Renal cortex interstitium (tissue), 11 donors: ENCODE results near the gene KIF13A. TPM values are rescaled to one million over a fixed set of nuclear protein-coding genes. Genes with fewer than 3 reads are reported as not detected.

ENCODE experiments used
- DNase-seq, 11 donors: peaks; one replicate each; pipeline ENCODE4 v3.0.0-alpha.2; 2013; ENCODE audit warnings: low read depth in 9 of 11, low spot score in 4 of 11; ENCODE audit errors: extremely low read depth in 1 of 11
- polyA plus RNA-seq, 3 donors: library from polyadenylated mRNA; unstranded; fragments of 120-200 nt; gene quantifications; one replicate each; pipeline ENCODE4 v1.2.1, GENCODE V29; 2013; ENCODE audit not compliant: insufficient read length in 3 of 3

KIF13A gene
- polyA plus RNA-seq, 3 donors: 34.1 to 40.0 (median 34.6) TPM

- DNase-seq: no peak
These were observed 263.1 kb downstream of the KIF13A start for GRCh38 chr6:17724341-17724740.

GRCh38 chr6:17721671-17722070 is 265.8 kb downstream of the KIF13A start:
- no peak for DNase-seq

GRCh38 chr6:17719323-17720041 is 268.0 kb downstream of the KIF13A start:
- no peak for DNase-seq

GRCh38 chr6:17716221-17716620 is 271.2 kb downstream of the KIF13A start:
- DNase-seq: no peak

- DNase-seq: no peak
These were observed 272.3 kb downstream of the KIF13A start for GRCh38 chr6:17714879-17715851.

- no peak for DNase-seq
These were observed 273.3 kb downstream of the KIF13A start for GRCh38 chr6:17714177-17714576.

GRCh38 chr6:17712576-17712975 is 274.9 kb downstream of the KIF13A start:
- DNase-seq: no peak

GRCh38 chr6:17710331-17710730 is 277.1 kb downstream of the KIF13A start:
- DNase-seq: no peak

- no peak for DNase-seq
These were observed 278.0 kb downstream of the KIF13A start for GRCh38 chr6:17709476-17709875.

Other genes starting within 250 kb of the KIF13A start
- gene NHLRC1, start 135.0 kb upstream of the KIF13A start, polyA plus RNA-seq: 1 to 10 TPM; 2.0 to 2.6 (median 2.3) TPM
- gene TPMT, start 167.4 kb upstream of the KIF13A start, polyA plus RNA-seq: 10 to 100 TPM; 23.4 to 28.5 (median 25.4) TPM
- gene KDM1B, start 167.8 kb upstream of the KIF13A start, polyA plus RNA-seq: 10 to 100 TPM; 19.6 to 20.5 (median 20.3) TPM